Astrocyte (in vitro differentiated cells and primary cell): ENCODE data around the gene SMIM20.

ENCODE experiments used
- EZH2 ChIP-seq: IDR thresholded peaks from 2 replicates; pipeline ENCODE4 v1.6.1; 2012; ENCODE audit warnings: mild to moderate bottlenecking, low read length, inconsistent platforms; ENCODE audit not compliant: insufficient read depth
- TF ChIP-seq, protein P1 (sequence below): IDR thresholded peaks from 2 replicates; pipeline ENCODE4 v1.5.1; 2011; ENCODE audit warnings: low read depth, mild to moderate bottlenecking, inconsistent platforms, low read length, moderate library complexity; ENCODE audit not compliant: insufficient read depth

DNA sequence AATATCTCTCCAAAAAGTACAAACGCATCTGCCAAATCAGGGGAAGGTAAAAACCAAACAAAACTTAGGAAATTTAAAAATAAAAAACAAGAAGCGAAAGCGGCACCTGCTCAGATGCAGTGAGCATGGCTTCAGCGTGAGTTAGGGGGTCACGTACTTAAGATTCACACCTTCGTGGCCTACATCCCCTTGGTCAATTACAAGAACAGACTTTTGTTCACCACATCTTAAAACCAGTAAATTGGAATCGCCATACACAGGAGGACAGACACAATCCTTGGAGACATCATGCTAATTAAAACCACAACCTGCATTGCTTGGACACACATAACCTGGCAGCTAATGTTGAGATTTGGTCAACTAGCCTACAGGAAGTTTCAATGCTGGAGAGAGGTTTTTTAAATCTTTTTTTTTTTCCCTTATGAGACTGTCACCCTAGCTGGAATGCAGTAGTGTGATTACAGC is 38.7 kb upstream of the SMIM20 start:
- TF ChIP-seq, protein P1, sequence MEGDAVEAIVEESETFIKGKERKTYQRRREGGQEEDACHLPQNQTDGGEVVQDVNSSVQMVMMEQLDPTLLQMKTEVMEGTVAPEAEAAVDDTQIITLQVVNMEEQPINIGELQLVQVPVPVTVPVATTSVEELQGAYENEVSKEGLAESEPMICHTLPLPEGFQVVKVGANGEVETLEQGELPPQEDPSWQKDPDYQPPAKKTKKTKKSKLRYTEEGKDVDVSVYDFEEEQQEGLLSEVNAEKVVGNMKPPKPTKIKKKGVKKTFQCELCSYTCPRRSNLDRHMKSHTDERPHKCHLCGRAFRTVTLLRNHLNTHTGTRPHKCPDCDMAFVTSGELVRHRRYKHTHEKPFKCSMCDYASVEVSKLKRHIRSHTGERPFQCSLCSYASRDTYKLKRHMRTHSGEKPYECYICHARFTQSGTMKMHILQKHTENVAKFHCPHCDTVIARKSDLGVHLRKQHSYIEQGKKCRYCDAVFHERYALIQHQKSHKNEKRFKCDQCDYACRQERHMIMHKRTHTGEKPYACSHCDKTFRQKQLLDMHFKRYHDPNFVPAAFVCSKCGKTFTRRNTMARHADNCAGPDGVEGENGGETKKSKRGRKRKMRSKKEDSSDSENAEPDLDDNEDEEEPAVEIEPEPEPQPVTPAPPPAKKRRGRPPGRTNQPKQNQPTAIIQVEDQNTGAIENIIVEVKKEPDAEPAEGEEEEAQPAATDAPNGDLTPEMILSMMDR, result no peak
- no peak for TF ChIP-seq EZH2
